ENCODE measurements around the gene TSHZ1.

TSHZ1 gene

DNA sequence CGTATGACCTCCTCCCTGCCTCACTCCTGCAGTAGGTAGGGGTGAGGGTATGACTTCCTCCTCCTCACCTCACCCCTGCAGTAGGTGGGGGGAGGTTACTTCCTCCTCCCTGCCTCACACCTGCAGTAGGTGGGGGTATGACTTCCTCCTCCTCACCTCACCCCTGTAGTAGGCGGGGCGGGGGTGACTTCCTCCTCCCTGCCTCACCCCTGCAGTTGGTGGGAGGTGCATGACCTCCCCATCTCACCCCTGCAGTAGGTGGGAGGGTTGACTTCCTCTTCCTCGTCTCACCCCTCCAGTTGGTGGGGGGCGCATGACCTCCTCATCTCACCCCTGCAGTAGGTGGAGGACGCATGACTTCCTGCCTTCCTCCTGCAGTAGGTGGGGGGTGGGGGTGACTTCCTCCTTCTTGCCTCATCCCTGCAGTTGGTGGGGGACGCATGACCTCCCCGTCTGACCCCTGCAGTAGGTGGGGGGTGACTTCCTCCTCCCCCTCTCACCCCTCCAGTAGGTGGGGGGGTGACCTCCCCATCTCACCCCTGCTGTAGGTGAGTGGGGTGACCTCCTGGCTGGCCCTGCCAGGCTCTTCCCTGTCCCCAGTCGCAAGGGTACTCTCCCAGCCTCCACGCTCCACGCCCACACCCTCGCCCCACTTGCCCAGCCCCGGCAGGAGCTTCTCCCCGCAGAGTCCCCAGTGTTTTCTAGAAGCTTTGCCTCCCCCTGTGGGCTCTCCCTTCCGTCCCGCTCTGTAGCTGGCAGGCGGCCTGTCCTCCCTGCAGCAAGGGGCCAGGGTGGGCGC lies 39.3 kb downstream of the TSHZ1 start:
- no peak for FAIRE-seq

DNA sequence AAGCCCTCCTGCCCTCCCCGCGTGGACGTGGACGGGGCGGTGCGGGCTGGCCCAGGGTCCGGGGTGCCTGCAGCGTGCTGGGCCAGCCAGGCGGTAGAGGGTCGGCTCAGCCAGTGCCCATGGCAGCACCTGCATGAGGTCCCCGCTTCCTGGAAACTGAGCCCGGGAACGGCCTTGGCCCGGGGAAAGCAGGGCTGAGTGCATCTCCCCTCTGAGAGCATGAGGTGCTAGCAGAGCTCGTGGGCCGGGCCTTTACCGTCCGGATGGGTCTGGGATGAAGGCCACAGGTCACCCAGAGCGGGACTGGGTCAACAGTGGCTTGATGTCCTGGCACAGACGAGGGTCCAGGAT lies 39.8 kb downstream of the TSHZ1 start:
- no peak for FAIRE-seq

DNA sequence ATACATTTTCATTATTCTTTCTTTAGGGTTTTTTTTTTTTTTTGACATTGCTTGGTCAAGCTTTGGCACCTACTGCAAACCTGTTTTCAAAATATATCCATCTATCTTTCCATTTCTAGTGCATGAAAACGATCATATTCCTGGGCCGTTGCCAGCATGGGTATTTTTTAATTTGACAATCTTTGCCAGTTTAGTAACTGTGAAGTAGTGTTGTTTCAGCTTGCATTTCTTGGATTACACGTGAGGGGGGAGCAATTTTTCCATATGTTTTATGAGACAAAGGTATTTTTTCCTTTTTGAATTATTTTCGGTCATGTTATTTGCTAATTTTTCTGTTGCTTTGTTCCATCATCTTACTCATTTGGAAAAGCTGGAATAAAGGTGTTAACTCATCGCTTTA lies 40.9 kb downstream of the TSHZ1 start:
- FAIRE-seq, result no peak

DNA sequence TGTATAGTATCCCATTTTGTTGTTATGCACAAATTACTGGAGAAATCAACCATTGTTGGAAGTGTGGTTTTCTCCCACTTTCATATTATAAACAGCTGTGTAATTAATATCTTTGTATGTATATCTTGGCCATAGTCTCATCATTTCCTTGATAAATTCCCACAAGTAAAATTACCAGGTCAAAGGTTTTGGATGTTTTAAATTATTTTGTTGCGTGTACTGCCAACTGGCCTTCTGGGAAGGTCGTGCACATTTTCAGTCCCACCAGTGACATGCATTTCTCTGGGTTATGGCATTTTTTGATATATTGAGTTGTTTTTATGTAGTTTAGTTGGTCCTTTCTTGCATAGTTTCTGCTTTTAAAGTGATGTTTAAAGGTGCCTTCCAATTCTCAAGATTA lies 41.5 kb downstream of the TSHZ1 start:
- no peak for FAIRE-seq

DNA sequence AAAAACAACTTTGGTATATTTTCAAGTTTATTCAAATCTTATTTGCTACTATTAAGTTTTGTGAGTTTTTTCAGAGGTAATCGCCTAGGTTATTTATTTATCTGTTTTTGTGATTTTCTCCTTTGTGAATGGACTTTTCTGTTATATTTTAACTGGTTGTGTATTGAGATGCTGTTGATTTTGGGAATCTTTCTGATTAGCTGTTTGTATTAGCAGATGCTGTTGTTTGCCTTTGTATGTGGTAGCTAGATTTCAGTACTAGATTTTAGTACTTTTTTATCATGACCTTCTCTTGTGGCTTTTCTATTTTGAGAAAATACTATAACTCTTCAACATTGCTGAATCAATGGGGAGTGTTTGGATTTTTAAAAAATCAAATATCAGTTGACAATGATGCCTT lies 42.4 kb downstream of the TSHZ1 start:
- FAIRE-seq, result no peak

DNA sequence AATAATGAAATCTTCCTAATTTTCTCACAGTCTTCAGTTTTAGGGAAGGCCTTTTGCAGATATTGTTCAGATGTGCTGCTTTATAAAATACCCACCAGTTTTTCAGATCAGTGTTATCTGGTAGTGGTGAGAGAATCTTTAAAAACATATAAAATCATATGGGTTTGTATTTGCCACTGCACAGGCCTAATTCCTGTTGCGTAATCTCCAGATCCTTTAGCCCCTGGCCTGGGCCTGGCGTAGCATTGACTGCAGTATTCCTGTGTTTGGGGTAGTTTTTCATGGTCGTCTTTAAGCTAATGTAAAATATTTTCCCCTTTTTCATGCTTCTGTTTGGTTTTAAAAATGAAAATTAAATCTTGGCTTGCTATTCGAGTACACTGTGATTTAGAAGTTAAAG lies 43.2 kb downstream of the TSHZ1 start:
- no peak for FAIRE-seq

DNA sequence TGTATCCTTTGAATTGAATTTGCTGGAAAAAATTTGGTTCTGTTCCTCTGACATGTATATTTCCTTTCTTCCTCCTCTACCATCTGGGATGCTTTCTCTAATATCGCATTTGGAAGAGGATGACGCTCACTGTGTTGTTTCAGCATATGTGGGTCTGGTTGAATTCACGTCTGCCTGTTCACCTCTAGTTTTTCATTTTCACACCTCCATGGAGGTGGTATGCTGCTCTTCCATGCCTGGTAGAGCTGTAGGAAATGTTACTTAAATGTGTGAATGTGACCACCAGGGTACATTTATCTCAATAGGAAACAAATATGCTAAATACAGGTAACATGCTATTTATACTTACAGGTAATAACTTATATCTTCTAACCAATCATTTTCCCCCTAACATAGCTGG lies 44.5 kb downstream of the TSHZ1 start:
- no peak for FAIRE-seq

DNA sequence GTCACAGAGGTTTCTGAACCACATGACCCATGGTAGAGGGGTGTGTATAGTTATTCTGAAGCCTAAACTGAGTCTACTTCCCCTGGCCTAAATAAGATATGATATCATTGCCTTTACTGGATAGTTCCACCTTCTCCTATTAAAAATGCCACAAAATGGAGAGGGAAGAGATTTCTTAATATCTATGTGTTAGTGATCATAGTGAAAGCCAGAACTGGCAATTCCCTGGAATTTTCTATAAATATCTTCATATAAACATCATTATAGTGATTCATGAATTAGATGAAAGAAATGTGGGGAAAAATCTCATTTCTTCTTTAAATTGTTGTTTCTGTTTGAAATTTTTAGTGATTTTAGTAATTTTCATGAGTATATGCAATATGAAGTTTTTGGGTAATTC lies 45.8 kb downstream of the TSHZ1 start:
- FAIRE-seq, result no peak

DNA sequence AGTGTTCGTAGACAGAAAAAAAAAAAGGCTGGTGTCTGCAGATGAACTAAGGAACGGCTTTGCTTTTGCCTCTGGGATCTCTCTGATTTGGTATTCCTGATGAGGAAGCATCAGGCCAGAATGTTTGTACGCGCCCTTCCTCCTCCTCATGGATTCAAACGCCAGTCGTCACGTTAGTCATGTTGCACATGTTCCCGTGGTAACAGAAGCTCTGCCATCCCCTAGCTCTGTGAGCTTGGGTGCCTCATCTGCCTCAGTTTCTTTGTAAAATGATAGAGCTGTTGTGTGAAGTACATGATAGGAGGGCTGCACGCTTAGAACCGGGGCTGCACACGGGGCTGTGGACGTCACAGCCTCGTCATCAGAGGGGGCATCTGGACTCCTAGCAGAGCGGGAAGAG lies 47.0 kb downstream of the TSHZ1 start:
- no peak for FAIRE-seq

DNA sequence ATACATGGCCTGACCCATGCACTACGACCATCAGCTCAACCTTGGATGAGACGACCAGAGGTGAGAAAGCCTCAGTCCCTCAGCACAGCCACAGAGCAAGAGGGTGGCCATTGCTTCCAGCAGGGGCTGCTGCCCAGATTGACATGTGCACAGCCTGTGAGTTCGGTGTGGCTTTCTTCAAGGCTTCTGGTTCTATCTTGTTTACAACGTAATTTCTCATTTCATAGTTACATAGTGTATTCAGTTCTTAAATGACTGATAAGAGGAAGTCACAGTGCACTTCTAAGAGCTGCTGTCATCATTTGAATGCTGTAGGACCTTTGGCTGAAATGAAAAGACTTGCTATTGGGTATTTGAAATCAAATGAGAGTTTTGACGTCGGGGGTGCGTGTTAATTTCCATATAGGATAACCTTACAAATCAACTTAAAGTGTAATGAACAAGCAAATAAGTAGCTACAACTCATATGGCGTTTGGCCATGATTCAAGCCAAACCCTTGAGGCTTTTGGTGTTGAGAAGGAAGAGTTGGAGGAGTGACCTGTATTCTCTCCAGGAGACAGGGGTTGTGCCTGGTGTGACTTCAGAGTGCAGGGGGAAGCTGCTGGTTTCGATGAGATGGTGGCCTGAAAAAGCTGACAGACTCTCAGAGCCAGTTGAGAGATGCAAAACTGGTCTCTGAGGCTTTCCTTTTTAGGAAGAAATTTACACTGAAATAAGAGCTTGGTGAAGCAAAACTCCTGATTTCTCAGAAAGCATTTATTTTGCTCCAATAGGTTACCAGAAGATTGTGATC lies 51.0 kb downstream of the TSHZ1 start:
- FAIRE-seq, result no peak

DNA sequence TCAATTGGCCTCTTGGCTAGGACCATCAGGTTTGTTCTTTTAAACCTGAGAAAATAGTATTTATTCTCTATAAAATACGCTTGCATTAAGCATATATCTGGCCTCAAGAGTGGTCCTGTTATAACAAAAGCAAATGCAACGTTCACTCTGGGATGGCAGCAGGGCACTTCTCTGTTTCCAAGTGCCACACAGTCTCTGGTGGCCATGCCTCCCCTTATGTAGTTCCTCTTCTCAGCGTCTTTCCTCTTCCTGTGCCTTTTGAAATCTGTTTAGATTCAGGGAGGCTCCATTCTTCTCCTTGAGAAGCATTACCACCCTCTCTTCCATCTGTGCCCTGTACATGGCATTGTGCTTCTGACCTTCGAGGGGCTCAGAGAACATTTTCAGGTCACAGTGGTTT lies 51.9 kb downstream of the TSHZ1 start:
- no peak for FAIRE-seq

DNA sequence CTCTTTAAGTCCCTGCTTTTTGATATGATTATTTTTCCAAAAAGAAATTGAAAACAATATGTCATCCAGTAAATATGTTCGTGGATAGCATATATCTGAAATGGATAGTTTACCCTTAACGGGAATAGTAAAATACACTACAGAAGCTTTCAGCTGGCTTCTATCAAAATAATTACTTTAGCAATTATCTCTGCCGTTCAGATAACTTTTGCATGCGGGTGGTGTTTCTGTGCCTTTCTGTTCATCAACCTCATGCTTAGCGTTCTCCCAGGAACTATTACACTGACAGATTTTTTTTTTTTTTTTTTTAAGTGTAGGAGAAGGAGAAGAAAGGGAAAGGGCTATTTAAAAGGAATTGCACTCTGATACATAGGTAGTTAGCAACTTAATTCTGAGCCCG lies 53.6 kb downstream of the TSHZ1 start:
- FAIRE-seq, result no peak

DNA sequence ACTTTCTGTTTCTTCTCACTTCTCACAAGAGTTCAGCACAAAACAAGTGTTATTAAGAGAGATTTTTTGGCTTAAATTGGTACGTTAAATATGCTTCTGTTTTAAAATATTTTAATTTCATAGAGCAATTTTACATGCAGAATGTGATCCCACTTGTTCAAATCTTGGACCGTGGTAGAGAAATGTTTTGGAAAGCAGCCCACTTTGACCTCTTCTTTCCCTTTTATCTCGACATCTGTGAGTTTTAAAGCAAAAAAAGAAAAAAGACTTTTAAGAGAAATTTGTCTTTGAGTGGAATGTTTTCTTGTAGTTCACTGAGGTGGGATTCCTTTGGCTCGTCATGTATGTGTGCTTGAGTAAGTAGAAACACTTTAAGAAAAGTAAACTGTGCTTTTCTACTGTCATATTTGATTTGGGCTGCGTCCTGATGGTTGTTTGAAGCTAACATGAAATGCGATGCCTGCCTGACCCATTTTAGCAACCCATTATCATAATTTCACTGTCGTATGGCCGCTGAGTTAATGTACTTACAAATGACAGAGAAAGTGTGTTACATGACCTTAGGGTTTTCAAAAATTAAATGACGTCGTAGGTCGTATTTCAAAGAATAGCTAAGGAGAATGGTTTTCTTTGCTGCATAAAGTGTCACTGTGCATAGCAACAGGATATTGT lies 54.5 kb downstream of the TSHZ1 start:
- no peak for FAIRE-seq

DNA sequence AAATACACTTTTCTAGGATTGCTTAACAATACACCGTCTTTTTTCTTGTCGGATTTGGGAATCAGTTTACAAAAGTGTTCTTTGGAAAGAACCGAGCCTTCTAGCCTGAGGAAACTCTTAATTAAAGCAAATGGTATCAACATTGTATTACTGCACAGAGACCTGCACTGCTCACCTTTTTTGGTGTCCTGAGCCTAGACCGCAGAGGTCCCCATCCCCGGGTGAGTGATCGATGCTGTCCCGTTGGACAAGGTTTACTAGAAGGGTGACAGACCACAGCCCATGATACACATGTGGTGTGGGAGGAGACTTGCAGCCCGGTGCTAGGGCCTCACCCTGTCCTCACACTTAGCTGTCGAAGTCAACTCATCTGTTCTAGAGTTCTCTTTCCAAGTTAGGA lies 55.3 kb downstream of the TSHZ1 start:
- FAIRE-seq, result no peak

DNA sequence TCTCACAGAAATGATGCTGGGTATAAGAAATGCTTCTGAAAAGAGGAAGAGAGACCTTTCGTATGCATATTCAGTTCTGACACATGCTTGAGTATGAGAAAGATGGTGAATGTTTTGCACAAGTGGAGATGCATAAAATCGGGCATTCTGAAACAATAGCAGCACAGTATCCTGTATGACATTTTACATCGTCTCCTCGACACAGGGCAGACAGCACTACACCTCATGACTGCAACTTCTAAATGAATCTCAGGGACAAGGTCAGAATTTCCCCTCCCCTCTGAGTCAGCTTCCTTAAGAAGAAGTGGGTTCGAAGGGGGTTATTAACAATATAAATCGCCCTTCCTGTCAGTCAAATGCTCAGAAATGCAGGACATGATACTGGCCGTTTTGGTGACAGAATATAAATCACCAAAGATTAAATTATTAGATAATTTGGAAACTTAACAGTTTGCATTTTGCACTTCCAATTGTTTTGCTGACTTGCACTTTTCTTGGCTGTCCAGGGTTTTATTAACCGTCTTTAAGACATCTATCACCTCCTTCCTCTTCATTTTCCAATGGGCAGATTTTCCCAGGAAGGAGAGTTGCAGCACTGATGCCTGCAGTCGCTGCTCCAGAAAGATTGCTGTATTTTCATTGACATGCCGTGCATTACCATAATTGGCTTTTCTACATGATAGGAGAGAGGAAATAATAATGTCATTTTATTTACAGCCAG lies 57.2 kb downstream of the TSHZ1 start:
- FAIRE-seq, result no peak

DNA sequence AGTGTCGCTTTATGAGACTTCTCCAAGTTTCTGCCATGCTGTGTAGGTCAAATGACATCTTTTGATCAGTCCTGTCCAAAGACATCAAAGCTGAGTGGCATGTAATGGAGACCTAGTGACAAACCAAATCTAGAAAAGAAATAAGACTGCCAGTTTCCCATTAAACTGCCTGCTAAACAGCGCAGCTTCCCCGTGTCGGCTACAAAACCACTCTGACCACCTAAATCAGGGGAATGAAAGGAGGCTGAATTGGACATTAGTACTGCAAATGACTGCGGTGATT lies 57.7 kb downstream of the TSHZ1 start:
- FAIRE-seq, result no peak

DNA sequence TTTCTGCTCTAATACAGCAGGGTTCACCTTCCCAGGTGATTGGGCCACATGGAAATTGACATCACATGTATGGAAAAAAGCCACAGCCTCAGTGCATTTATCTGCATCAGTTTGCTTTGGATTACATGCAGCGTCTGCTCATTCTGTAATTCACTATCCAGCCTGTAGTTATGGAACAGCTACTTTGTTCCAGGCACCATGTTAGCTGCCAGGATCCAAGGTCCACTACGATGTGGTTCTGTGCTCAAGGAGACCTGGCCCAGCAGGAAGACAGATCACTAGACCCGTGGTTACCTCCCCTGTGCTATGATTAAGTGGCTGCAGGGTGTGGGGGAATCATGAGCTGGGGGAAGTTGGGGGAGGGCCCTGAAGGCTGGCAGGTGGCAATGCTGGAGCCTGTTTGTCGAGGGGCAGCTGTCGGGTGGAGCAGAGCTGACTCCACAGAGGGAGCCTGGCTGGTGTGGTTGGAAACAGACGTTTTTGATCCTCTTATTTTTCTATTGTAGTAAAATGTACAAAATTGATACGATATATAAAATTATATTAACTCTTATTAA lies 58.6 kb downstream of the TSHZ1 start:
- FAIRE-seq, result no peak

DNA sequence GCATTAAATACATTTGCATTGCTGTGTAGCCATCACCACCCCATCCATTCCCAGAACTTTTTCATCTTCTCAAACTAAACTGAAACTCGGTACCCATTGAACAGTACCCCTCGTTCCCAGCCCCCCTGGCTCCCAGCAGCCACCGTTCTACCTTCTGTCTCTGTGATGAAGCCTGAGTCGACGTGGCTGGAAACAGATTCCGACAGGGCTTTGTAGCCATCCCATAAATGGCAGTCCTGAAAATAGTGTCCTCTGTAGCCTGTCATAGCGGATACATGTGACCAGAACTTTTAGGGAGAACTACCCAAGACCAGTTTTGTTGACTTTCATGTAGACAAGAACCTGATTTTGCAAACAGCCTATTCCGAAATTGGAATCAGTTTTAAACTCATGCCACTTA lies 59.1 kb downstream of the TSHZ1 start:
- FAIRE-seq, result no peak

DNA sequence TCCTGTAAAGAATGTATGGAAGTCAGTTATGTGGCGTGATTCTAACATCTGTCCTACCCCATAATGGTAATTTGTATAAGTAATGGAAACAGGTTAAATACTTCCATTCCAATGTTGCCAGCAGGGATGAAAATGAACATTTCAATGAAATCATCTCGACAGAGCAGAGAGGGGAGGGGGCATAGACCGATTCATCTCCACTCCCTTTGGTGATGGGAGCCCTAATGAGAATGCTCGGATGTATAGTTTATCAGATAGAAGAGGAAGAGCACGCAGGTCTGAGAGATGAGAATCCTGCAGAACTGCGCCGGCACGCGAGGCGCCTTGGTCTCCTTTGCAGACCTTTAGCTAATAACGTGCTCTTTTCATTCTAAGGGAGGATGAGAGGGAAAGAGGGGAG lies 61.4 kb downstream of the TSHZ1 start:
- FAIRE-seq, result no peak

DNA sequence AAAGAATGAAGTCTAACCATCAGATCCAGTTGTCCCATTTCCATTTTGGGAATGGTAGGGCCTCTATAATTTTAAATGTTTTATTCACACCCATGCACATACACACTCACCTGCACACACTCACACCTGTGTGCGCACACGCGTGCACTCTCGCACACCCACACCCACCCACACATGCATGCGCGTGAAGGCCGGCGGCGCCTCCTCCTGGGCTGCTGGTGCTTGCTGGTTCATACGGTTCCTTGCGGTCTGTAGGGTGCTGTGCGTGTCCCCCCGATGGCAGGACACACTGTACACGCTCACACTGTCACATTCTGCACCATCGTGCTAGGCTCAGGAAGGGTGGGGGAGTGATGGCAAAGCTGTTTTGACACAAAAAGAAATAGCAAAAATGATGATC lies 63.2 kb downstream of the TSHZ1 start:
- FAIRE-seq, result no peak

DNA sequence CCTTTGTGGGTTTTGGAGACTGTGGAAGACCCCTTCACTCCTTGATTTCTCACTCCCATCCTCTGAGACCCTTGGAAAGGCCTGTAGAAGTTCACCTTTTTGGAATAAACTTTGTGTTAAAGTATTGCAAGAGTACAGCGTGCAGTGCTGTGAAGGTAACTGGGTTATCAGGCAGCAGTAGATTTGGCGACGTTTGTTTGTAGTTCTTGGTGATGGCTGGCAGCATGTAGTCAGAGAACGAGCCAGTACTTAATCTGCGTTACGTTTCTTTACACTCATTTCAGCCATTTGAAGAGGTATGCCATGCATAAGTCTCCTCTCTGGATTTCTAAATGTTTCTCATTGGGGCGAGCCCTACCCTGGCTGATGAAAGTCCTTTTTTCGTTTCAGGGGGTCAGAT lies 64.6 kb downstream of the TSHZ1 start:
- no peak for FAIRE-seq

DNA sequence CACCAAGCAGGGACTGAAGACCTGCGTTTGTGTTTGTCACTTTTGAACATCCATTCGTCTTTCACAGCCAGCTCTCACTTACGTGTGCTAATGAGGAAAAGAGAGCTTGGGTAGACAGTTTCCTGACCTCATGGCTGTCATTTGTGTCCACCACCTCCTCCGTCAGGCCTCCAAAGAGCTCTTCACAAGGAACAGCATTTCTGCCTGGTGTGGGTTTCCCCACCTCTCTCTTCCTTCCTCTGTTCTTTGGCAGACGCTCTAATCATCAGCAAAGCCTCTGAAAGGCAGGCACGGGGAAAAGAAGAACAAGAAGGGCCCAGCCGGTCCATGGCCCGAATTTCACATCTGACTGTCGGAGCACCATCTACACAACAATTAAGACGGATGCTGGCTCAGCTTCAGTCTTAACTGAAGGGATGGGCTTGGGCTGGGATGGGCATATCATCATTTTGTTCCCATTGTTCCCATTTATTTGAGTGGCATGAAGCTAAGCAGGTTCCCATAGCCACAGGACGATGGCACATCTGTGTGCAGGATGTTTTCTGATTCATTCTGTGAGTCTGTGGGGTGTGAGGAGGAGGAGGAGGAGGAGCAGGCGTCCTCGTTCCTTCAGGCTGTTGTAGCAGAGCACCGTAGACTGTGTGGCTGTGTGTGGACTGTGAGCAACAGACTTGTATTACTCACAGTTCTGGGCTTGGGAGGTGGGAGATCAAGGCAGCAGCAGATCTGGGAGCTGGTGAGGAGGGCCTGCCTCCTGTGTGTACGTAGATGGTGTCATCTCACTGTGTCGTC lies 66.4 kb downstream of the TSHZ1 start:
- FAIRE-seq, result no peak

DNA sequence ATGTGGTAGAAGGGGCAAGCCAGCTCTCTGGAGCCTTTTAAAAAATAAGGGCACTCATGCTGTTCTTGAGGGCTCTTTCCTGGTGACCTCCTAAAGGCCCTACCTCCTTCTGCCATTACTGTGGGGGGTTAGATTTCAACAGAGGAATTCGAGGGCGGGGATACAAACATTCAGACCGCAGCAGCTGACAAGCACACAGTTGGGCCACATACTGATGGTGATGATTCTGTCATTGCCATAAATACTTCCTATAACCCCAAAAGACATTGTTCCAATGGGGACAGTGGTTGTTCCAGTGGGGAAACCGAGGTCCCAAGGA lies 67.0 kb downstream of the TSHZ1 start:
- FAIRE-seq, result no peak
